NCI-H510A (cell line): ENCODE data around the gene ITGA5.
A peak's percentile ranks its signal among the peaks of the same experiment; 100 is the strongest.

Experiments used
- DNase-seq: peaks from one replicate; lab custom pipeline; 2025; lab: John Stamatoyannopoulos, UW

Gene ITGA5

GRCh38 chr12:54411391-54412241, 7.5 kb downstream of the ITGA5 start:
- DNase-seq, result no peak

GRCh38 chr12:54409267-54409666, 9.8 kb downstream of the ITGA5 start:
- no peak for DNase-seq

GRCh38 chr12:54407183-54407905, 11.7 kb downstream of the ITGA5 start:
- DNase-seq, result no peak

GRCh38 chr12:54405573-54405972, 13.5 kb downstream of the ITGA5 start:
- DNase-seq, result no peak

GRCh38 chr12:54405106-54405505, 14.0 kb downstream of the ITGA5 start:
- DNase-seq, result no peak

GRCh38 chr12:54404061-54405004, 14.7 kb downstream of the ITGA5 start:
- no peak for DNase-seq

GRCh38 chr12:54401119-54401518, 17.9 kb downstream of the ITGA5 start:
- no peak for DNase-seq

- no peak for DNase-seq
Observed at GRCh38 chr12:54398995-54399793, 19.9 kb downstream of the ITGA5 start.

GRCh38 chr12:54398218-54398617, 20.8 kb downstream of the ITGA5 start:
- DNase-seq, result no peak

GRCh38 chr12:54397157-54397556, 21.9 kb downstream of the ITGA5 start:
- no peak for DNase-seq

GRCh38 chr12:54395545-54395944, 23.5 kb downstream of the ITGA5 start:
- DNase-seq, result no peak

GRCh38 chr12:54394986-54395385, 24.1 kb downstream of the ITGA5 start:
- no peak for DNase-seq

- peak; percentile 21 for DNase-seq
Observed at GRCh38 chr12:54394281-54394719, 24.8 kb downstream of the ITGA5 start.

- no peak for DNase-seq
Observed at GRCh38 chr12:54393743-54394142, 25.3 kb downstream of the ITGA5 start.

- DNase-seq, result no peak
Observed at GRCh38 chr12:54393207-54393609, 25.9 kb downstream of the ITGA5 start.

GRCh38 chr12:54392485-54393206, 26.4 kb downstream of the ITGA5 start:
- DNase-seq, result no peak

- peak; percentile 71 for DNase-seq
Observed at GRCh38 chr12:54390668-54391551, 28.2 kb downstream of the ITGA5 start.

- DNase-seq, result peak; percentile 27
Observed at GRCh38 chr12:54390176-54390667, 28.8 kb downstream of the ITGA5 start.

- no peak for DNase-seq
Observed at GRCh38 chr12:54389607-54390175, 29.4 kb downstream of the ITGA5 start.
